ENCODE measurements around the gene SORCS1. TPM values are rescaled to one million over a fixed set of nuclear protein-coding genes. Genes with fewer than 3 reads are reported as not detected.

SORCS1 gene
- total RNA-seq, 2 experiments from 2014 or later: not detected

- Histone ChIP-seq H3K9me3 (ENCODE audit: control insufficient read depth in 1 of 2, insufficient read depth in 1 of 2, low read length in 2 of 2) (peaks cover 0 to 4% of the 10 kb centered on the region in 2 experiments), H3K36me3 (ENCODE audit: insufficient read depth, low read length) (no peaks in the 10 kb centered on the region), H3K27me3 (ENCODE audit: control insufficient read depth in 1 of 2, insufficient read depth in 2 of 2, low read length in 2 of 2) (no peaks in the 10 kb centered on the region), H3K27ac (ENCODE audit: low read depth in 1 of 2, low read length in 2 of 2) (no peak overlapping the region), H3K4me1 (ENCODE audit: insufficient read depth, low read length) (no peaks in the 10 kb centered on the region), H3K4me3 (ENCODE audit: low read length) (no peak overlapping the region)
- CTCF ChIA-PET: no interaction called here
- POLR2A ChIA-PET: no interaction called here
- no peaks in the 10 kb centered on the region for H3K4me1 Mint-ChIP-seq (ENCODE audit: low read depth)
- H3K36me3 Mint-ChIP-seq (ENCODE audit: low read depth): no peaks in the 10 kb centered on the region
- H3K27ac Mint-ChIP-seq: no peak overlapping the region
- DNase-seq (no peak), ATAC-seq (ENCODE audit: poor library complexity) (no peak)
- no peak overlapping the region for H3K4me3 Mint-ChIP-seq
- H3K9me3 Mint-ChIP-seq: no peaks in the 10 kb centered on the region
- TF ChIP-seq CTCF (IDR thresholded peaks at IDR 0.05): no peak
- H3K27me3 Mint-ChIP-seq: no peaks in the 10 kb centered on the region
- intact Hi-C loops (cut with DNase I, micrococcal nuclease): no loop called here
Measured at GRCh38 chr10:106576534-106576933, 588.0 kb downstream of the SORCS1 start.

- Histone ChIP-seq H3K36me3 (ENCODE audit: insufficient read depth, low read length) (no peaks in the 10 kb centered on the region), H3K9me3 (ENCODE audit: control insufficient read depth in 1 of 2, insufficient read depth in 1 of 2, low read length in 2 of 2) (peaks cover 0 to 4% of the 10 kb centered on the region in 2 experiments), H3K27ac (ENCODE audit: low read depth in 1 of 2, low read length in 2 of 2) (no peak overlapping the region), H3K4me3 (ENCODE audit: low read length) (no peak overlapping the region), H3K27me3 (ENCODE audit: control insufficient read depth in 1 of 2, insufficient read depth in 2 of 2, low read length in 2 of 2) (no peaks in the 10 kb centered on the region), H3K4me1 (ENCODE audit: insufficient read depth, low read length) (no peaks in the 10 kb centered on the region)
- Mint-ChIP-seq H3K27me3 (no peaks in the 10 kb centered on the region), H3K4me3 (no peak overlapping the region), H3K9me3 (no peaks in the 10 kb centered on the region), H3K4me1 (ENCODE audit: low read depth) (no peaks in the 10 kb centered on the region), H3K36me3 (ENCODE audit: low read depth) (no peaks in the 10 kb centered on the region), H3K27ac (no peak overlapping the region)
- TF ChIP-seq CTCF (IDR thresholded peaks at IDR 0.05): no peak
- ATAC-seq (ENCODE audit: poor library complexity) (no peak), DNase-seq (no peak)
- ChIA-PET CTCF (no interaction called here), POLR2A (no interaction called here)
- intact Hi-C loops (cut with DNase I, micrococcal nuclease): no loop called here
Measured at GRCh38 chr10:106573106-106573505, 591.4 kb downstream of the SORCS1 start.

GRCh38 chr10:106571192-106571946 lies 593.1 kb downstream of the SORCS1 start:
- Histone ChIP-seq H3K9me3 (ENCODE audit: control insufficient read depth in 1 of 2, insufficient read depth in 1 of 2, low read length in 2 of 2) (peaks cover 0 to 4% of the 10 kb centered on the region in 2 experiments), H3K27me3 (ENCODE audit: control insufficient read depth in 1 of 2, insufficient read depth in 2 of 2, low read length in 2 of 2) (no peaks in the 10 kb centered on the region), H3K4me3 (ENCODE audit: low read length) (no peak overlapping the region), H3K4me1 (ENCODE audit: insufficient read depth, low read length) (no peaks in the 10 kb centered on the region), H3K36me3 (ENCODE audit: insufficient read depth, low read length) (no peaks in the 10 kb centered on the region), H3K27ac (ENCODE audit: low read depth in 1 of 2, low read length in 2 of 2) (no peak overlapping the region)
- Mint-ChIP-seq H3K36me3 (ENCODE audit: low read depth) (no peaks in the 10 kb centered on the region), H3K9me3 (no peaks in the 10 kb centered on the region), H3K4me3 (no peak overlapping the region), H3K4me1 (ENCODE audit: low read depth) (no peaks in the 10 kb centered on the region), H3K27me3 (no peaks in the 10 kb centered on the region), H3K27ac (no peak overlapping the region)
- no peak for TF ChIP-seq CTCF (IDR thresholded peaks at IDR 0.05)
- ChIA-PET CTCF (no interaction called here), POLR2A (no interaction called here)
- ATAC-seq (ENCODE audit: poor library complexity) (no peak), DNase-seq (no peak)
- intact Hi-C loops (cut with DNase I, micrococcal nuclease): no loop called here

All from CD4-positive, alpha-beta T cell (primary cell).